Keratinocyte (primary cell): Measurements from ENCODE around the gene DBNDD2. TPM values are rescaled to one million over a fixed set of nuclear protein-coding genes. Genes with fewer than 3 reads are reported as not detected.

Experiments
- DNase-seq: peaks from one replicate; pipeline ENCODE4 v3.0.0-alpha.2; 2011; ENCODE audit warnings: low read depth, missing footprints, low spot score
- FAIRE-seq: peaks from 2 replicates; lab custom pipeline; 2011; peaks lifted over from hg19 to GRCh38; lab: Jason Lieb, UNC
- H2AFZ ChIP-seq: 2 replicates; pipeline ENCODE4 v1.6.0; 2012; ENCODE audit warnings: low read length, control low read depth, inconsistent platforms; ENCODE audit not compliant: control insufficient read depth
- H3K27ac ChIP-seq: 2 replicates; pipeline ENCODE4 v1.5.1; 2011; ENCODE audit warnings: low read length; ENCODE audit not compliant: control insufficient read depth, insufficient read depth
- H3K27me3 ChIP-seq: 3 replicates; pipeline ENCODE4 v1.6.0; 2011; ENCODE audit warnings: low read length; ENCODE audit not compliant: control insufficient read depth, insufficient read depth; ENCODE audit errors: extremely low read depth
- H3K36me3 ChIP-seq, 2 experiments: 2 replicates in 1 of 2; 3 replicates in 1 of 2; pipeline ENCODE4 v1.5.1; 2011; ENCODE audit warnings: low read length in 2 of 2, mild to moderate bottlenecking in 1 of 2; ENCODE audit not compliant: control insufficient read depth in 2 of 2, insufficient read depth in 2 of 2; ENCODE audit errors: extremely low read depth in 1 of 2
- H3K4me1 ChIP-seq: 3 replicates; pipeline ENCODE4 v1.5.1; 2011; ENCODE audit warnings: low read length; ENCODE audit not compliant: control insufficient read depth, insufficient read depth; ENCODE audit errors: extremely low read depth
- H3K4me2 ChIP-seq: 3 replicates; pipeline ENCODE4 v1.6.0; 2011; ENCODE audit warnings: low read depth, low read length; ENCODE audit not compliant: control insufficient read depth, insufficient read depth; ENCODE audit errors: extremely low read depth
- H3K4me3 ChIP-seq, 3 experiments: fragments of 200-600 bp in 1 of 3; sonication (generic) in 1 of 3; 2 replicates in 2 of 3; 3 replicates in 1 of 3; pipeline ENCODE4 v1.5.1; 2011 to 2016; ENCODE audit warnings: low read length in 3 of 3, mild to moderate bottlenecking in 3 of 3, control low read depth in 2 of 3, inconsistent platforms in 1 of 3, low read depth in 1 of 3, mixed read lengths in 1 of 3, mixed run types in 1 of 3, moderate library complexity in 1 of 3; ENCODE audit not compliant: control insufficient read depth in 2 of 3, insufficient read depth in 2 of 3; ENCODE audit errors: extremely low read depth in 1 of 3
- H3K79me2 ChIP-seq: 2 replicates; pipeline ENCODE4 v1.6.0; 2012; ENCODE audit warnings: low read length; ENCODE audit not compliant: control insufficient read depth, insufficient read depth
- H3K9ac ChIP-seq: 3 replicates; pipeline ENCODE4 v1.6.0; 2011; ENCODE audit warnings: low read length; ENCODE audit not compliant: control insufficient read depth, insufficient read depth; ENCODE audit errors: extremely low read depth
- H3K9me1 ChIP-seq: 3 replicates; pipeline ENCODE4 v1.6.0; 2011; ENCODE audit warnings: low read length; ENCODE audit not compliant: control insufficient read depth, insufficient read depth; ENCODE audit errors: extremely low read depth
- H3K9me3 ChIP-seq: 2 replicates; pipeline ENCODE4 v1.5.1; 2012; ENCODE audit warnings: low read depth, low read length; ENCODE audit not compliant: control insufficient read depth
- H4K20me1 ChIP-seq: 3 replicates; pipeline ENCODE4 v1.6.0; 2011; ENCODE audit warnings: low read length; ENCODE audit not compliant: control insufficient read depth, insufficient read depth; ENCODE audit errors: extremely low read depth
- EZH2 ChIP-seq: IDR thresholded peaks from one replicate; pipeline ENCODE4 v1.6.1; 2012; ENCODE audit warnings: inconsistent platforms, mild to moderate bottlenecking, low read length, moderate library complexity
- dilution Hi-C: fragments of 300-500 bp; cut with MboI; formaldehyde crosslinking; loops from one replicate; pipeline ENCODE4 v1.7.0; 2020; ENCODE audit warnings: low sequenced_read_pairs; ENCODE audit not compliant: extremely low pct_ligation_motif_present
- polyA plus RNA-seq, 5 experiments: library from polyadenylated mRNA; depleted of rRNA in 3 of 5; stranded (reverse) in 3 of 5; stranded (forward) in 1 of 5; unstranded in 1 of 5; fragments of >200 nt; gene quantifications; 1 replicate in 1 of 5; 2 replicates in 3 of 5; 3 replicates in 1 of 5; pipeline versions ENCODE4 v1.2.1 to v1.2.3, GENCODE V29; 2011 to 2012; ENCODE audit warnings: missing spikeins in 2 of 5, low read depth in 1 of 5, low replicate concordance in 1 of 5
- TF ChIP-seq, protein P1 (sequence below), 3 experiments: IDR thresholded peaks in 1 of 3; conservative IDR thresholded peaks in 1 of 3; optimal IDR thresholded peaks in 1 of 3; 2 replicates in 2 of 3; 3 replicates in 1 of 3; pipeline versions ENCODE3 to v1.5.1; 2011; ENCODE audit warnings: low read length in 3 of 3, mild to moderate bottlenecking in 3 of 3, moderate library complexity in 2 of 3, control low read depth in 1 of 3, inconsistent platforms in 1 of 3; ENCODE audit not compliant: insufficient read depth in 2 of 3; ENCODE audit errors: extremely low read depth in 1 of 3

DBNDD2 gene
- polyA plus RNA-seq, 1 donor (not counting 4 experiments of a cell fraction or from before 2014, with no cell fraction given), result 37.4 TPM

DNA sequence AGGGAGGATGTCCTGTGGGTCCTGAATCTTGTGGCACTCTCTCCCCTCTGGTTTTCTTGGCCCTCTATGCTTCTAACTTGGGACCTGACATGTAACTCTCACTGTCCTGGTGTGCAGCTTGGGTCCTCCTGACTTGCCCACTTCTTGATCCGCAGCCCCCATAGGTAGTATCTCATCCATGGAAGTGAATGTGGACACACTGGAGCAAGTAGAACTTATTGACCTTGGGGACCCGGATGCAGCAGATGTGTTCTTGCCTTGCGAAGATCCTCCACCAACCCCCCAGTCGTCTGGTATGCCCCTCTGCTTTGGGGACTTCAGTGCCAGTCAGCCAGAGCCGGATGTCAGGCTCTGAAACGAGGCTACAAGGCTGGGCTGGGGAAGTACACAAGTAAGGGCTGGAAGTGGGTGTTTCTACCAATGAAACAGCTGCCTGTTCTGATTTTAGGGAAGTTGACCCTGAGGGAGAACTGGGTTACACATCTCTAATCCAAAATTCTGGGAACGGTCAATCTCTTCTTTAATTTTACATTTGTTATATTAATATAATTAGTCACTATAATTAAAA, 641 bp downstream of the DBNDD2 start:
- FAIRE-seq (no peak), DNase-seq (no peak)
- dilution Hi-C loops, result no loop called here
- H3K79me2 ChIP-seq, result no peaks in the 10 kb centered on the region
- peaks cover 2% of the 10 kb centered on the region for H3K9me1 ChIP-seq
- H2AFZ ChIP-seq, result no peak overlapping the region
- H3K36me3 ChIP-seq, result peaks cover 5 to 10% of the 10 kb centered on the region in 2 experiments
- peaks cover 8% of the 10 kb centered on the region for H3K27me3 ChIP-seq
- H4K20me1 ChIP-seq, result no peaks in the 10 kb centered on the region
- no peak overlapping the region for H3K4me2 ChIP-seq
- H3K4me1 ChIP-seq, result peaks cover 4% of the 10 kb centered on the region
- TF ChIP-seq EZH2, result no peak
- TF ChIP-seq, protein P1, sequence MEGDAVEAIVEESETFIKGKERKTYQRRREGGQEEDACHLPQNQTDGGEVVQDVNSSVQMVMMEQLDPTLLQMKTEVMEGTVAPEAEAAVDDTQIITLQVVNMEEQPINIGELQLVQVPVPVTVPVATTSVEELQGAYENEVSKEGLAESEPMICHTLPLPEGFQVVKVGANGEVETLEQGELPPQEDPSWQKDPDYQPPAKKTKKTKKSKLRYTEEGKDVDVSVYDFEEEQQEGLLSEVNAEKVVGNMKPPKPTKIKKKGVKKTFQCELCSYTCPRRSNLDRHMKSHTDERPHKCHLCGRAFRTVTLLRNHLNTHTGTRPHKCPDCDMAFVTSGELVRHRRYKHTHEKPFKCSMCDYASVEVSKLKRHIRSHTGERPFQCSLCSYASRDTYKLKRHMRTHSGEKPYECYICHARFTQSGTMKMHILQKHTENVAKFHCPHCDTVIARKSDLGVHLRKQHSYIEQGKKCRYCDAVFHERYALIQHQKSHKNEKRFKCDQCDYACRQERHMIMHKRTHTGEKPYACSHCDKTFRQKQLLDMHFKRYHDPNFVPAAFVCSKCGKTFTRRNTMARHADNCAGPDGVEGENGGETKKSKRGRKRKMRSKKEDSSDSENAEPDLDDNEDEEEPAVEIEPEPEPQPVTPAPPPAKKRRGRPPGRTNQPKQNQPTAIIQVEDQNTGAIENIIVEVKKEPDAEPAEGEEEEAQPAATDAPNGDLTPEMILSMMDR (optimal IDR thresholded peaks at IDR 0.05 in 1 of 3, IDR thresholded peaks at IDR 0.05 in 1 of 3, conservative IDR thresholded peaks at IDR 0.05 in 1 of 3; ENCODE audit: extremely low read depth in 1 of 3, insufficient read depth in 2 of 3, low read length in 3 of 3), result no peak
- H3K4me3 ChIP-seq, result no peak overlapping the region
- H3K9me3 ChIP-seq, result no peaks in the 10 kb centered on the region
- no peak overlapping the region for H3K9ac ChIP-seq
- H3K27ac ChIP-seq, result no peak overlapping the region

- H3K27ac ChIP-seq, result no peak overlapping the region
- peaks cover 8% of the 10 kb centered on the region for H3K27me3 ChIP-seq
- H3K9ac ChIP-seq, result no peak overlapping the region
- no peaks in the 10 kb centered on the region for H3K79me2 ChIP-seq
- FAIRE-seq (no peak), DNase-seq (no peak)
- TF ChIP-seq, protein P1 (optimal IDR thresholded peaks at IDR 0.05 in 1 of 3, IDR thresholded peaks at IDR 0.05 in 1 of 3, conservative IDR thresholded peaks at IDR 0.05 in 1 of 3; ENCODE audit: extremely low read depth in 1 of 3, insufficient read depth in 2 of 3, low read length in 3 of 3), result no peak
- TF ChIP-seq EZH2, result no peak
- no peak overlapping the region for H3K4me3 ChIP-seq
- peaks cover 5 to 10% of the 10 kb centered on the region in 2 experiments for H3K36me3 ChIP-seq
- H3K4me1 ChIP-seq, result peaks cover 4% of the 10 kb centered on the region
- dilution Hi-C loops, result no loop called here
- H3K9me1 ChIP-seq, result peaks cover 2% of the 10 kb centered on the region
- H3K4me2 ChIP-seq, result no peak overlapping the region
- no peaks in the 10 kb centered on the region for H4K20me1 ChIP-seq
- no peaks in the 10 kb centered on the region for H3K9me3 ChIP-seq
- no peak overlapping the region for H2AFZ ChIP-seq
Observed at GRCh38 chr20:45409521-45410272, 1.6 kb downstream of the DBNDD2 start.
